ENCODE results near the gene TSSC4.

DNA sequence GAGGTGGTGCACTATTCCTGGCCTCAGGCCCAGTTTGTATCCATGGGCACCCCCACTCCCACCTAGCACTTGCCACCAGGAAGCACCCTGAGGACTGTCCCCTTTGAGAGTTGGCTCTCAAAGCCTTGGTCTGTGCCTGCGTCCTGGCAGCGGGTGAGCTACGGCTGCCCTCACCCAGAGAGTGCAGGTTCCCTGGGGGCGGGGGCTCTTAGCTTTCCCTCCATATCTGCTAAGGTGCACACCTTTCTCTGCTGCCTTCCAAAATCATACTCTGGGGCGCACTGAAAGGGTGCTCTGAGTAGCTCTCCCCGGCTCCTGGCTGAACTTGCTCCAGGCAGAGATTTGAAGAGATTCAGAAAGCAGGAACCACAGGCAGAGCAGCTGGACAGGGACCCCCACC lies 51.4 kb downstream of the TSSC4 start:
- TF ChIP-seq, protein P1, sequence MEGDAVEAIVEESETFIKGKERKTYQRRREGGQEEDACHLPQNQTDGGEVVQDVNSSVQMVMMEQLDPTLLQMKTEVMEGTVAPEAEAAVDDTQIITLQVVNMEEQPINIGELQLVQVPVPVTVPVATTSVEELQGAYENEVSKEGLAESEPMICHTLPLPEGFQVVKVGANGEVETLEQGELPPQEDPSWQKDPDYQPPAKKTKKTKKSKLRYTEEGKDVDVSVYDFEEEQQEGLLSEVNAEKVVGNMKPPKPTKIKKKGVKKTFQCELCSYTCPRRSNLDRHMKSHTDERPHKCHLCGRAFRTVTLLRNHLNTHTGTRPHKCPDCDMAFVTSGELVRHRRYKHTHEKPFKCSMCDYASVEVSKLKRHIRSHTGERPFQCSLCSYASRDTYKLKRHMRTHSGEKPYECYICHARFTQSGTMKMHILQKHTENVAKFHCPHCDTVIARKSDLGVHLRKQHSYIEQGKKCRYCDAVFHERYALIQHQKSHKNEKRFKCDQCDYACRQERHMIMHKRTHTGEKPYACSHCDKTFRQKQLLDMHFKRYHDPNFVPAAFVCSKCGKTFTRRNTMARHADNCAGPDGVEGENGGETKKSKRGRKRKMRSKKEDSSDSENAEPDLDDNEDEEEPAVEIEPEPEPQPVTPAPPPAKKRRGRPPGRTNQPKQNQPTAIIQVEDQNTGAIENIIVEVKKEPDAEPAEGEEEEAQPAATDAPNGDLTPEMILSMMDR (IDR thresholded peaks at IDR 0.05; ENCODE audit: insufficient read depth, low read length), result no peak
- TF ChIP-seq POLR2AphosphoS5 (IDR thresholded peaks at IDR 0.05; ENCODE audit: low read depth), result no peak
- TF ChIP-seq, protein P2, sequence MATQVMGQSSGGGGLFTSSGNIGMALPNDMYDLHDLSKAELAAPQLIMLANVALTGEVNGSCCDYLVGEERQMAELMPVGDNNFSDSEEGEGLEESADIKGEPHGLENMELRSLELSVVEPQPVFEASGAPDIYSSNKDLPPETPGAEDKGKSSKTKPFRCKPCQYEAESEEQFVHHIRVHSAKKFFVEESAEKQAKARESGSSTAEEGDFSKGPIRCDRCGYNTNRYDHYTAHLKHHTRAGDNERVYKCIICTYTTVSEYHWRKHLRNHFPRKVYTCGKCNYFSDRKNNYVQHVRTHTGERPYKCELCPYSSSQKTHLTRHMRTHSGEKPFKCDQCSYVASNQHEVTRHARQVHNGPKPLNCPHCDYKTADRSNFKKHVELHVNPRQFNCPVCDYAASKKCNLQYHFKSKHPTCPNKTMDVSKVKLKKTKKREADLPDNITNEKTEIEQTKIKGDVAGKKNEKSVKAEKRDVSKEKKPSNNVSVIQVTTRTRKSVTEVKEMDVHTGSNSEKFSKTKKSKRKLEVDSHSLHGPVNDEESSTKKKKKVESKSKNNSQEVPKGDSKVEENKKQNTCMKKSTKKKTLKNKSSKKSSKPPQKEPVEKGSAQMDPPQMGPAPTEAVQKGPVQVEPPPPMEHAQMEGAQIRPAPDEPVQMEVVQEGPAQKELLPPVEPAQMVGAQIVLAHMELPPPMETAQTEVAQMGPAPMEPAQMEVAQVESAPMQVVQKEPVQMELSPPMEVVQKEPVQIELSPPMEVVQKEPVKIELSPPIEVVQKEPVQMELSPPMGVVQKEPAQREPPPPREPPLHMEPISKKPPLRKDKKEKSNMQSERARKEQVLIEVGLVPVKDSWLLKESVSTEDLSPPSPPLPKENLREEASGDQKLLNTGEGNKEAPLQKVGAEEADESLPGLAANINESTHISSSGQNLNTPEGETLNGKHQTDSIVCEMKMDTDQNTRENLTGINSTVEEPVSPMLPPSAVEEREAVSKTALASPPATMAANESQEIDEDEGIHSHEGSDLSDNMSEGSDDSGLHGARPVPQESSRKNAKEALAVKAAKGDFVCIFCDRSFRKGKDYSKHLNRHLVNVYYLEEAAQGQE (IDR thresholded peaks at IDR 0.05; ENCODE audit: insufficient replicate concordance, low read depth), result no peak

All from HL-60 (cell line).